Smooth muscle cell (in vitro differentiated cells): Measurements from ENCODE around the gene COX6A1. TPM values are rescaled to one million over a fixed set of nuclear protein-coding genes. Genes with fewer than 3 reads are reported as not detected.
A peak's percentile ranks its signal among the peaks of the same experiment; 100 is the strongest.

Source experiments
- DNase-seq: peaks from one replicate; lab custom pipeline; 2025; ENCODE audit not compliant: unreplicated experiment; lab: John Stamatoyannopoulos, UW
- H2AFZ ChIP-seq: fragments of 200-600 bp; sonication (generic); 2 replicates; pipeline ENCODE4 v1.6.0; 2016; ENCODE audit warnings: antibody characterized with exemption, low read depth, mild to moderate bottlenecking
- H3F3A ChIP-seq: fragments of 200-600 bp; sonication (generic); 2 replicates; pipeline ENCODE4 v1.6.0; 2017; ENCODE audit warnings: antibody characterized with exemption, low read depth
- H3K27ac ChIP-seq: fragments of 200-600 bp; sonication (generic); 2 replicates; pipeline ENCODE4 v1.5.1; 2016; ENCODE audit warnings: low read depth, mild to moderate bottlenecking
- H3K27me3 ChIP-seq: fragments of 200-600 bp; sonication (generic); 2 replicates; pipeline ENCODE4 v1.6.1; 2016; ENCODE audit warnings: low read depth, mild to moderate bottlenecking
- H3K36me3 ChIP-seq: fragments of 200-600 bp; sonication (generic); 2 replicates; pipeline ENCODE4 v1.5.1; 2016; ENCODE audit warnings: low read depth
- H3K4me1 ChIP-seq: fragments of 200-600 bp; sonication (generic); 2 replicates; pipeline ENCODE4 v1.5.1; 2016; ENCODE audit warnings: low read depth
- H3K4me2 ChIP-seq: fragments of 200-600 bp; sonication (generic); 2 replicates; pipeline ENCODE4 v1.6.0; 2016; ENCODE audit warnings: mild to moderate bottlenecking
- H3K4me3 ChIP-seq: fragments of 200-600 bp; sonication (generic); 2 replicates; pipeline ENCODE4 v1.5.1; 2016; ENCODE audit warnings: mild to moderate bottlenecking
- H3K79me2 ChIP-seq: fragments of 200-600 bp; sonication (generic); 2 replicates; pipeline ENCODE4 v1.6.0; 2016; ENCODE audit warnings: low read depth, mild to moderate bottlenecking
- H3K9ac ChIP-seq: fragments of 200-600 bp; sonication (generic); 2 replicates; pipeline ENCODE4 v1.6.0; 2016; ENCODE audit warnings: low read depth
- H3K9me3 ChIP-seq: fragments of 200-600 bp; sonication (generic); replicated peaks from 2 replicates; pipeline ENCODE4 v1.5.1; 2016; ENCODE audit warnings: low read depth
- H4K20me1 ChIP-seq: fragments of 200-600 bp; sonication (generic); 2 replicates; pipeline ENCODE4 v1.6.0; 2016; ENCODE audit warnings: low read depth
- CTCF ChIP-seq: fragments of 200-600 bp; sonication (generic); IDR thresholded peaks from 2 replicates; pipeline ENCODE4 v1.5.1; 2017; ENCODE audit warnings: borderline replicate concordance, mild to moderate bottlenecking, antibody characterized with exemption; ENCODE audit not compliant: insufficient read depth, poor library complexity, severe bottlenecking
- WGBS: methylation state at CpG from one replicate; pipeline ENCODE4 v1.1.7; 2016; ENCODE audit warnings: low lambda C conversion rate; 5-methylcytosine and 5-hydroxymethylcytosine counted together
- polyA plus RNA-seq: library from polyadenylated mRNA; unstranded; fragments of >200 nt; fragmentation: Nextera tagmentation; extraction: Ambion mirVana; gene quantifications from 2 replicates; pipeline ENCODE4 v1.2.1, GENCODE V29; 2016
- total RNA-seq: library from RNA; depleted of rRNA; stranded (reverse); fragments of >200 nt; gene quantifications from 2 replicates; pipeline ENCODE4 v1.2.3, GENCODE V29; 2014

The COX6A1 gene
- total and polyA plus RNA-seq, 2 experiments from 2014 or later = 788 to 949 TPM

DNA sequence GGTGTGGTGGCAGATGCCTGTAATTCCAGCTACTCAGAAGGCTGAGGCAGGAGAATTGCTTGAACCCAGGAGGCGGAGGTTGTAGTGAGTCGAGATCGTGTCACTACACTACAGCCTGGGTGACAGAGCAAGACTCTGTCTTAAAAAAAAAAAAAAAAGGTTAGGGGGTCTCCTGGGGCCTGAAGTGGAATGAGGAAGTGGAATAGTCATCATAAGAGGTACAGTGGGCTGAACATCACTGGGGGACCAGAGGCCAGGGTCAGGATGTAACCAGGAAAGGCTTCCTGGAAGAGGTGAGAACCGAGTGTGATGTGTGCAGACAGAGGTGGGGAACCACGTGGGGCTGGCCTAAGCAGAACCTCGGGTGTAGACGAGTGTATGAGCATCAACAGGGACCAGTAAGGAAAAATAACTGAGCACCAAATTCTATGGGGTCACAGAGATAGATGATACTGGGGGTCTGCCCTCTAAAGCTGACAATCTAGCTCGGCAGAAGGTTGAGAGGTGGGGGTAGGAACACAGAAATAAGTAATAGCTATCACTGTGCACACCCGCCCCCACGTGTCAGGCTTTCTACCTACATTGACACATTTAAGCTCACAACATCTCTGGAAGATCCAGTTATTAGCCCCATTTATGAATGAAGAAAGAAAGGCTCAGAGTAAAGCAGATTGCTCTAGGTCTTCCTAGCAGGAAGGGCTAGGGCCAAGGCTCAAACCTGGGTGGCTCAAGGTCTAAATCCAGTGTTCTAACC lies 5.0 kb upstream of the COX6A1 start:
- Histone ChIP-seq H3K27me3 (no peaks in the 10 kb centered on the region), H2AFZ (no peak overlapping the region), H3K36me3 (no peaks in the 10 kb centered on the region), H3K4me2 (no peak overlapping the region), H3K4me3 (no peak overlapping the region), H3K27ac (no peak overlapping the region), H3K9ac (no peak overlapping the region), H3K4me1 (peaks cover 3% of the 10 kb centered on the region), H4K20me1 (no peaks in the 10 kb centered on the region), H3K79me2 (peaks cover 4% of the 10 kb centered on the region), H3K9me3 (no peaks in the 10 kb centered on the region), H3F3A (no peaks in the 10 kb centered on the region)
- TF ChIP-seq CTCF = no peak
- DNase-seq = no peak
- WGBS = 74% methylated on average over 10 of the region's 10 CpGs

DNA sequence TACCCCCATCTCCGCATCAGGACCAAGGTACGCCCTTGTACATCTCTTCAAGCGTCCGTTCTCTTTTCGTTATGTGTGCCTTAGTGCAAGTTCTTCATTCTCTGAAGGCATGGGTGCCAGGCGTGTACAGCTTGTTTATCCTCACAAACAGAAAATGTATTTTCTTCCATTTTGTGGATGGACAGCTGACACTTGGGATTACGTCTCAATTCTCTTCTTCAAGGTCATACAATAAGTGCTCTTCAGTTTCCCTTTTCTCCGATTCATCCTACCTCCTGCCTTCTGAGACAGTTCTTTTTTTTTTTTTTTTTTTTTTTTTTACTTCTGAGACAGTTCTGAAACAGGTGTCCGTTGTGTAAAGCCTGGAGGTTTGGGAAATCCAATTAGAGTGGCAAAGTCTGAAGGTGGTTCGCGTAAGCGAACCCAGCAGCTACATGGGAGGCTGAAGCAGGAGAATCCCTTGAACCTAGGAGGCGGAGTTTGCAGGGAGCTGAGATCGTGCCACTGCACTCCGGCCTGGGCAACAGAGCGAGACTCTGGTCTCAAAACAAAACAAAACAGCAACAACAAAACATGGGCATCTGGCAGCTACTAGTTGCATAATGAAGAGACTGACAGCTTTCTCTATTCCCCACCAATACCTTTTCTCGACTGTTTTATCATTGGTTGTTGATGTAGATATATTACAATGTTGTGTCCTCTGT lies 734 bp downstream of the COX6A1 start:
- Histone ChIP-seq H3K9me3 (no peaks in the 10 kb centered on the region), H3F3A (no peaks in the 10 kb centered on the region), H3K4me3 (peak overlapping the region; percentile 98), H3K4me1 (peaks cover 14% of the 10 kb centered on the region), H3K79me2 (peaks cover 41% of the 10 kb centered on the region), H3K9ac (peak overlapping the region; percentile 87), H4K20me1 (peaks cover 24% of the 10 kb centered on the region), H3K4me2 (peak overlapping the region; percentile 90), H3K27ac (peak overlapping the region; percentile 64), H3K27me3 (no peaks in the 10 kb centered on the region), H2AFZ (peak overlapping the region; percentile 96), H3K36me3 (no peaks in the 10 kb centered on the region)
- 47% methylated on average over 17 of the region's 17 CpGs for WGBS
- no peak for DNase-seq
- no peak for TF ChIP-seq CTCF

- Histone ChIP-seq H4K20me1 (peaks cover 24% of the 10 kb centered on the region), H3K27me3 (no peaks in the 10 kb centered on the region), H3K4me1 (peaks cover 15% of the 10 kb centered on the region), H3K36me3 (no peaks in the 10 kb centered on the region), H2AFZ (no peak overlapping the region), H3K4me2 (peak overlapping the region; percentile 90), H3K9me3 (no peaks in the 10 kb centered on the region), H3F3A (peaks cover 3% of the 10 kb centered on the region), H3K9ac (no peak overlapping the region), H3K27ac (no peak overlapping the region), H3K79me2 (peaks cover 51% of the 10 kb centered on the region), H3K4me3 (peak overlapping the region; percentile 98)
- peak; percentile 6 for DNase-seq
- 38% methylated on average over 6 of the region's 6 CpGs for WGBS
- peak; percentile 61 for TF ChIP-seq CTCF
Observed at GRCh38 chr12:120439646-120440247, 1.8 kb downstream of the COX6A1 start.
